Activated CD8-positive, alpha-beta T cell treated with anti-CD3 and anti-CD28 coated beads, Interleukin-2, amount 10 ng/mL, durations not matched to agents 7 days and 5 days (primary cell): ENCODE results near the gene CEP83. TPM values are rescaled to one million over a fixed set of nuclear protein-coding genes. Genes with fewer than 3 reads are reported as not detected.
A peak's percentile ranks its signal among the peaks of the same experiment; 100 is the strongest.
"Not testable (repeated sequence)": the region's sequence is repeated elsewhere in the genome, so short reads cannot be mapped to it uniquely, and the experiment has no call there.

Source experiments
- ATAC-seq: fragments of 150-1000 bp; cut with Tn5 transposase; one replicate; pipeline ENCODE4 v1.10.0; 2021; ENCODE audit warnings: moderate library complexity
- CTCF ChIA-PET: fragments of 350-600 bp; sonication (Branson Sonifier 250); formaldehyde crosslinking; loops from one replicate; lab custom pipeline; 2021; ENCODE audit warnings: antibody characterized with exemption; lab: Charles Lee
- POLR2A ChIA-PET: fragments of 350-600 bp; sonication (Branson Sonifier 250); formaldehyde crosslinking; loops from one replicate; lab custom pipeline; 2021; ENCODE audit warnings: antibody characterized with exemption; lab: Charles Lee
- DNase-seq: peaks from one replicate; pipeline ENCODE4 v3.0.0-alpha.2; 2020
- H3K27ac Mint-ChIP-seq: one replicate; pipeline ENCODE4 v1.8.0; 2021; ENCODE audit warnings: mild to moderate bottlenecking, mixed read lengths
- H3K27me3 Mint-ChIP-seq: one replicate; pipeline ENCODE4 v1.8.0; 2021; ENCODE audit warnings: low read depth, mixed read lengths
- H3K36me3 Mint-ChIP-seq: one replicate; pipeline ENCODE4 v1.8.0; 2021; ENCODE audit warnings: low read depth, mixed read lengths
- H3K4me1 Mint-ChIP-seq: one replicate; pipeline ENCODE4 v1.8.0; 2021; ENCODE audit warnings: low read depth, mixed read lengths
- H3K4me3 Mint-ChIP-seq: one replicate; pipeline ENCODE4 v1.8.0; 2021; ENCODE audit warnings: mild to moderate bottlenecking, mixed read lengths
- H3K9me3 Mint-ChIP-seq: one replicate; pipeline ENCODE4 v1.8.0; 2022; ENCODE audit warnings: mixed read lengths; ENCODE audit not compliant: insufficient read depth
- total RNA-seq, 2 experiments: library from RNA; stranded (reverse); gene quantifications; one replicate each; pipeline ENCODE4 v1.2.3, GENCODE V29; 2021

The CEP83 gene
- total RNA-seq, 2 experiments from 2014 or later: 23.4 to 23.9 TPM

- CTCF ChIA-PET: no interaction called here
- POLR2A ChIA-PET: no interaction called here
- no peak for ATAC-seq
- no peak overlapping the region for H3K27ac Mint-ChIP-seq
- H3K36me3 Mint-ChIP-seq: peaks cover 74% of the 10 kb centered on the region
- no peak for DNase-seq
- H3K9me3 Mint-ChIP-seq: peaks cover 57% of the 10 kb centered on the region
- peaks cover 5% of the 10 kb centered on the region for H3K4me1 Mint-ChIP-seq
- no peak overlapping the region for H3K4me3 Mint-ChIP-seq
- no peaks in the 10 kb centered on the region for H3K27me3 Mint-ChIP-seq
Observed at GRCh38 chr12:94320109-94320508, 139.6 kb downstream of the CEP83 start.

DNA sequence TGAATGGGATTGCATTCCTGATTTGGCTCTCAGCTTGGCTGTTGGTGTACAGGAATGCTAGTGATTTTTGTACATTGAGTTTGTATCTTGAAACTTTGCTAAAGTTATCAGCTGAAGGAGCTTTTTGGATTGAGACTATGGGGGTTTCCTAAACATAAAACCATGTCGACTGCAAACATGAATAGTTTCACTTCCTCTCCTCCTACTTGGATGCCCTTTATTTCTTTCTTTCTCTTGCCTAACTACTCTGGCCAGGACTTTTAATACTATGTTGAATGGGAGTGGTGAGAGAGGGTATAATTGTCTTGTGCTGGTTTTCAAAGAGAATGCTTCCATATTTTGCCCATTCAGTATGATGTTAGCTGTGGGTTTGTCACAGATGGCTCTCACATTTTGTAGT, 141.5 kb downstream of the CEP83 start:
- ATAC-seq: no peak
- POLR2A ChIA-PET: no interaction called here

GRCh38 chr12:94316600-94316999, 143.1 kb downstream of the CEP83 start:
- POLR2A ChIA-PET: not testable (repeated sequence)

More for the DNA sequence above, 141.5 kb downstream of the CEP83 start:
- Mint-ChIP-seq H3K9me3 (peaks cover 53% of the 10 kb centered on the region), H3K27me3 (no peaks in the 10 kb centered on the region), H3K4me3 (no peak overlapping the region), H3K4me1 (peaks cover 8% of the 10 kb centered on the region), H3K27ac (no peak overlapping the region), H3K36me3 (peaks cover 67% of the 10 kb centered on the region)
- CTCF ChIA-PET: interaction anchor here (0.9 to 1.4 kb wide), 2 partner anchors 10 to 14 kb away, joined by 3 read pairs; no protein-coding TSS in a partner anchor
- no peak for DNase-seq

DNA sequence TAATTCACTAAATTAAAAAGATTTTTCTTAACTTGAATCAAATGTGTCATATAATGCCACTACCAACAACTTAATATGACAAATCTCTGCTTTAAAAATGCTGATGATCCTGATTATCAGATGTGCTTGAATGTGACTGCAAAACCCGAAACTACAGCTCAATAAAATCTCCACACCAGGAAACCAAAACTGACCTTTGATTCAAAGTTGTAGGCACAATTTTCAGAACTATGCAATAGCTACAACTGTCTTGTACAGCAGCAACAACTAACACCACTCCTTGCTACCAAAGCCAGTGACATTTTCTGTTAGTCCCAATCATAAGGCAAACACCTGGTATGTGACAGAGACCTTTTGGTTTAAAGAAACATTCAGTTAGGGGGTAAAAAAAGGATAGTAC, 147.3 kb downstream of the CEP83 start:
- DNase-seq: no peak
- H3K27ac Mint-ChIP-seq: no peak overlapping the region
- no peak overlapping the region for H3K4me3 Mint-ChIP-seq
- no peak for ATAC-seq
- ChIA-PET CTCF (no interaction called here), POLR2A (no interaction called here)
- peaks cover 57% of the 10 kb centered on the region for H3K36me3 Mint-ChIP-seq
- no peaks in the 10 kb centered on the region for H3K27me3 Mint-ChIP-seq
- peaks cover 12% of the 10 kb centered on the region for H3K4me1 Mint-ChIP-seq
- H3K9me3 Mint-ChIP-seq: peaks cover 10% of the 10 kb centered on the region

More at GRCh38 chr12:94316600-94316999, 143.1 kb downstream of the CEP83 start:
- H3K27me3 Mint-ChIP-seq, DNase-seq, H3K4me3 Mint-ChIP-seq, ATAC-seq, CTCF ChIA-PET, H3K27ac Mint-ChIP-seq: not testable (repeated sequence)
- Mint-ChIP-seq H3K36me3 (peaks cover 59% of the 10 kb centered on the region), H3K9me3 (peaks cover 50% of the 10 kb centered on the region), H3K4me1 (peaks cover 10% of the 10 kb centered on the region)

DNA sequence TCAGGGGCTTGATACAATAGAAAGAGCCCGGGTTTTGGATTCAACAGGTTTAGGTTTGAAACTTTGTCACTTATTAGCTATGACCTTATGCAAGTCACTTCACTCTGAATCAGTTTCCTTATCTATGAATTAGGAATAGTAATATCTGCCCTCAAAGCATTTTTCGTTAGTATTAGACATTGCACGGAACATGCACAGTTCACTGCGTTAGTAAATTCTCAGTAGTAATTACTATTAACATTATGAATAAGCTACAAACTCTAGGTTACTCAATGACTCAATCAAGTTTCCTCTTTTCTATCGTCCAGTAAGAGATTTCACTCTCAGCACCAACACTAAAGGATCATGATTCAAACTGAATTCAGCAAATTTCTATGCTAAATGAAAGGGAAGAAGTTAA, 150.3 kb downstream of the CEP83 start:
- no peaks in the 10 kb centered on the region for H3K27me3 Mint-ChIP-seq
- H3K9me3 Mint-ChIP-seq: no peaks in the 10 kb centered on the region
- H3K36me3 Mint-ChIP-seq: peaks cover 73% of the 10 kb centered on the region
- no peak overlapping the region for H3K27ac Mint-ChIP-seq
- CTCF ChIA-PET: no interaction called here
- ATAC-seq (no peak), DNase-seq (no peak)
- peaks cover 34% of the 10 kb centered on the region for H3K4me1 Mint-ChIP-seq
- no peak overlapping the region for H3K4me3 Mint-ChIP-seq
- POLR2A ChIA-PET: no interaction called here

- H3K4me3 Mint-ChIP-seq: no peak overlapping the region
- no peak overlapping the region for H3K27ac Mint-ChIP-seq
- peaks cover 39% of the 10 kb centered on the region for H3K4me1 Mint-ChIP-seq
- CTCF ChIA-PET: interaction anchor here (0.9 kb wide), 1 partner anchor 10 kb away, joined by 3 read pairs; no protein-coding TSS in a partner anchor
- H3K27me3 Mint-ChIP-seq: no peaks in the 10 kb centered on the region
- no peaks in the 10 kb centered on the region for H3K9me3 Mint-ChIP-seq
- ATAC-seq (no peak), DNase-seq (no peak)
- H3K36me3 Mint-ChIP-seq: peaks cover 75% of the 10 kb centered on the region
- POLR2A ChIA-PET: no interaction called here
Observed at GRCh38 chr12:94308612-94309011, 151.1 kb downstream of the CEP83 start.

DNA sequence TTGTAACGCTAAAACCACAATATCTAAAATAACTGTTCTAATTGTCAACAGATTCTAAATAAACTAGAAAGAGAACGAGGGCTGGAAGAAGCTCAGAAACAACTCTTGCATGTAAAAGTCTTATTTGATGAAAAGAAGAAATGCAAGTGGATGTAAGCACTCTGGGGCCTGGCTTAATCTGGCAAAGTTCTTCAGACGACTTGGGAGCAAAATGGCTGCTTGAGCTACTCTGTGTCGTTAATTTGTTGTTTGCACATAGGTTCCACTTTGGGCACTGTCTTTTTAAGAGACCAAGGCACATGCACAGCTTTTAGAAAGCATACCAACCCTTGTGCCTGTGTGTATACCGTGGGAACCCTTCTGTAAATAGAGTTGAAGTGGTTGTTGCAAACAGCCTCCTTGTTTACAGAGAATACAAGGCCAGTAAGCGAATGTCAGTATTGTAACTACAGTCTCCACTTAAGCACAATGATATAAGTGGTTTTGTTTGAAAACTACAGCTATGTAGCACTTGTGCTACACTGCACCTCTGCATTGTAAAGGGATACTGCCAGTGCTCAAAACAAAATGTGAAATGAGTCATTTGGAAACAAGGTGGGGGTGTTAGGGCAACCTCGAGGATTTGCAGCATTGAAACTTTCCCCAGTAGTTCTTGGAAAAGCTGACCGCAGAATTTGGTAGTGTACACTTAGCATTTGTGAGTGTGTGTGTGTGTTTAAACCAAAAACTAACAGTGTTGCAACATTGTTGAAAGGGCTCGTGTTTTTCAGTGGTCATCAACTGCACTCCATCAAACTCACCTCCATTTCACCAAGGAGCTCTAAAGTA, 154.3 kb downstream of the CEP83 start:
- Mint-ChIP-seq H3K4me1 (peaks cover 42% of the 10 kb centered on the region), H3K4me3 (peak overlapping the region; percentile 12), H3K27ac (peak overlapping the region; percentile 71), H3K27me3 (no peaks in the 10 kb centered on the region), H3K36me3 (peaks cover 86% of the 10 kb centered on the region), H3K9me3 (no peaks in the 10 kb centered on the region)
- ATAC-seq (peak; percentile 93), DNase-seq (peak; percentile 79)
- CTCF ChIA-PET: interaction anchor here (1.0 to 3.7 kb wide), 8 partner anchors 13 to 203 kb away, joined by 3 to 13 read pairs (median 4); no protein-coding TSS in a partner anchor
- POLR2A ChIA-PET: interaction anchor here (0.6 to 1.6 kb wide), 5 partner anchors 36 to 121 kb away, joined by 3 to 5 read pairs (median 3); no protein-coding TSS in a partner anchor

- DNase-seq (no peak), ATAC-seq (no peak)
- H3K4me3 Mint-ChIP-seq: no peak overlapping the region
- CTCF ChIA-PET: interaction anchor here (1.0 to 3.7 kb wide), 6 partner anchors 13 to 202 kb away, joined by 3 to 13 read pairs (median 4); no protein-coding TSS in a partner anchor
- H3K27ac Mint-ChIP-seq: peak overlapping the region; percentile 71
- H3K4me1 Mint-ChIP-seq: peaks cover 41% of the 10 kb centered on the region
- POLR2A ChIA-PET: interaction anchor here (1.5 to 1.6 kb wide), 2 partner anchors 97 to 99 kb away, joined by 3 to 5 read pairs; no protein-coding TSS in a partner anchor
- H3K27me3 Mint-ChIP-seq: no peaks in the 10 kb centered on the region
- H3K36me3 Mint-ChIP-seq: peaks cover 88% of the 10 kb centered on the region
- H3K9me3 Mint-ChIP-seq: no peaks in the 10 kb centered on the region
Observed at GRCh38 chr12:94304566-94305061, 155.1 kb downstream of the CEP83 start.

GRCh38 chr12:94304012-94304411, 155.7 kb downstream of the CEP83 start:
- no peak overlapping the region for H3K27ac Mint-ChIP-seq

GRCh38 chr12:94299846-94300245, 159.8 kb downstream of the CEP83 start:
- ATAC-seq: no peak
- ChIA-PET POLR2A (no interaction called here), CTCF (no interaction called here)
- Mint-ChIP-seq H3K36me3 (peaks cover 81% of the 10 kb centered on the region), H3K27me3 (no peaks in the 10 kb centered on the region), H3K9me3 (no peaks in the 10 kb centered on the region), H3K4me1 (peaks cover 18% of the 10 kb centered on the region), H3K4me3 (no peak overlapping the region), H3K27ac (no peak overlapping the region)
- DNase-seq: no peak

More at GRCh38 chr12:94304012-94304411, 155.7 kb downstream of the CEP83 start:
- ChIA-PET POLR2A (no interaction called here), CTCF (interaction anchor here (1.0 to 3.7 kb wide), 5 partner anchors 14 to 202 kb away, joined by 3 to 13 read pairs (median 3); no protein-coding TSS in a partner anchor)
- H3K36me3 Mint-ChIP-seq: peaks cover 85% of the 10 kb centered on the region
- H3K4me3 Mint-ChIP-seq: no peak overlapping the region
- peaks cover 41% of the 10 kb centered on the region for H3K4me1 Mint-ChIP-seq
- H3K27me3 Mint-ChIP-seq: no peaks in the 10 kb centered on the region
- H3K9me3 Mint-ChIP-seq: no peaks in the 10 kb centered on the region
- no peak for DNase-seq
- ATAC-seq: no peak

DNA sequence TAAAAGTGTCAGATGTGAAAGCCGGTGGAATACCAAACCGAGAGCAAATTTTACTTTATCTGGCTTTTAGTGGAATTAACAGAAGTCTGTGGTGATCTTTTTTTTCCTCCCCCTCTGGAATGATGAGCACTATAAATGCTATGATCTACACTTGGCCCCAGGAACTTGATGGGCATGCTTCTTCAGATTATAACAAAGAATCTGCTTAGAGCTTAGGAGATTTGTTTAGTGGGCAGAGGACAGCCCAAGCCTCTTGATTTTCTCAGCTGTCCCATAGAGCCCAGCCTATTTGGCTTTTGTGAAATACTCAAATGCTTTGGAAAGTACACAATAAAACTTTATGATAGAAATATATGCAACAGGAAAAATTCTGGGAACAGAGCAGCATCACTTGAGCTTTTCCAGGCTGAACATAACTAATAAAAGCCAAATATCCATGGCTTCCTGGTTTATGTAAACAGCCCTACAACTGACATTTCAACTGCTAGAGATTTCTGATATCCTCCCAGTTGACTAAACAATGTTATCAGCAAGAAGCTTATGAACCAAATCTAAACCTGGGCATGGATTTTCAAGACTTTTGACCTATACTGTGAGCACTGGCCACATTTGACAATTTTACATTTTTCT, 161.7 kb downstream of the CEP83 start:
- H3K36me3 Mint-ChIP-seq: peaks cover 74% of the 10 kb centered on the region
- peaks cover 5% of the 10 kb centered on the region for H3K4me1 Mint-ChIP-seq
- DNase-seq (no peak), ATAC-seq (no peak)
- H3K27me3 Mint-ChIP-seq: no peaks in the 10 kb centered on the region
- no peak overlapping the region for H3K4me3 Mint-ChIP-seq
- no peak overlapping the region for H3K27ac Mint-ChIP-seq
- CTCF ChIA-PET: no interaction called here
- POLR2A ChIA-PET: no interaction called here
- no peaks in the 10 kb centered on the region for H3K9me3 Mint-ChIP-seq
